Measurements from ENCODE around the gene WDR4. TPM values are rescaled to one million over a fixed set of nuclear protein-coding genes. Genes with fewer than 3 reads are reported as not detected.

The WDR4 gene
- total RNA-seq, 3 donors from 2014 or later = 16.1 to 16.7 (median 16.5) TPM

GRCh38 chr21:42836767-42837301 is 42.5 kb downstream of the WDR4 start:
- TF ChIP-seq, protein P1, sequence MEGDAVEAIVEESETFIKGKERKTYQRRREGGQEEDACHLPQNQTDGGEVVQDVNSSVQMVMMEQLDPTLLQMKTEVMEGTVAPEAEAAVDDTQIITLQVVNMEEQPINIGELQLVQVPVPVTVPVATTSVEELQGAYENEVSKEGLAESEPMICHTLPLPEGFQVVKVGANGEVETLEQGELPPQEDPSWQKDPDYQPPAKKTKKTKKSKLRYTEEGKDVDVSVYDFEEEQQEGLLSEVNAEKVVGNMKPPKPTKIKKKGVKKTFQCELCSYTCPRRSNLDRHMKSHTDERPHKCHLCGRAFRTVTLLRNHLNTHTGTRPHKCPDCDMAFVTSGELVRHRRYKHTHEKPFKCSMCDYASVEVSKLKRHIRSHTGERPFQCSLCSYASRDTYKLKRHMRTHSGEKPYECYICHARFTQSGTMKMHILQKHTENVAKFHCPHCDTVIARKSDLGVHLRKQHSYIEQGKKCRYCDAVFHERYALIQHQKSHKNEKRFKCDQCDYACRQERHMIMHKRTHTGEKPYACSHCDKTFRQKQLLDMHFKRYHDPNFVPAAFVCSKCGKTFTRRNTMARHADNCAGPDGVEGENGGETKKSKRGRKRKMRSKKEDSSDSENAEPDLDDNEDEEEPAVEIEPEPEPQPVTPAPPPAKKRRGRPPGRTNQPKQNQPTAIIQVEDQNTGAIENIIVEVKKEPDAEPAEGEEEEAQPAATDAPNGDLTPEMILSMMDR (IDR thresholded peaks at IDR 0.05) = no peak
- intact Hi-C loops (cut with DNase I, micrococcal nuclease) = no loop called here
- Histone ChIP-seq H3K4me1 (ENCODE audit: low read depth) (peaks cover 4% of the 10 kb centered on the region), H3K36me3 (ENCODE audit: low read depth) (no peaks in the 10 kb centered on the region), H3K4me3 (no peak overlapping the region), H3K9me3 (no peaks in the 10 kb centered on the region)
- ATAC-seq = no peak
- no peak for DNase-seq

DNA sequence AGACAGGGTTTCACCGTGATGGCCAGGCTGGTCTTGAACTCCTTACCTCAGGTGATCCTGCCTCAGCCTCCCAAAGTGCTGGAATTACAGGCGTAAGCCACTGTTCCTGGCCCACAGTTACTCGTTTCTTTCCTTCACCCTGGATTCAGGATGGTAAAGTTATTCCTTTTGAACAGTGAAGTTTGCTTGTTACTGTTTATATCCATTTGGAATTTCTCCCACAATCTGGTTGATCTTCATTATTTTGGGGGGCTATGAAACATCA is 43.0 kb downstream of the WDR4 start:
- H3K9me3 ChIP-seq = no peaks in the 10 kb centered on the region
- TF ChIP-seq, protein P1 (IDR thresholded peaks at IDR 0.05) = no peak
- ATAC-seq (no peak), DNase-seq (no peak)
- no peak overlapping the region for H3K4me3 ChIP-seq
- H3K36me3 ChIP-seq (ENCODE audit: low read depth) = no peaks in the 10 kb centered on the region
- intact Hi-C loops (cut with DNase I, micrococcal nuclease) = no loop called here
- H3K4me1 ChIP-seq (ENCODE audit: low read depth) = peaks cover 4% of the 10 kb centered on the region

- ATAC-seq (no peak), DNase-seq (no peak)
- peaks cover 4% of the 10 kb centered on the region for H3K4me1 ChIP-seq (ENCODE audit: low read depth)
- no peak overlapping the region for H3K4me3 ChIP-seq
- intact Hi-C loops (cut with DNase I, micrococcal nuclease) = no loop called here
- H3K9me3 ChIP-seq = no peaks in the 10 kb centered on the region
- no peaks in the 10 kb centered on the region for H3K36me3 ChIP-seq (ENCODE audit: low read depth)
- TF ChIP-seq, protein P1 (IDR thresholded peaks at IDR 0.05) = no peak
These were observed 43.5 kb downstream of the WDR4 start for GRCh38 chr21:42835611-42836401.

DNA sequence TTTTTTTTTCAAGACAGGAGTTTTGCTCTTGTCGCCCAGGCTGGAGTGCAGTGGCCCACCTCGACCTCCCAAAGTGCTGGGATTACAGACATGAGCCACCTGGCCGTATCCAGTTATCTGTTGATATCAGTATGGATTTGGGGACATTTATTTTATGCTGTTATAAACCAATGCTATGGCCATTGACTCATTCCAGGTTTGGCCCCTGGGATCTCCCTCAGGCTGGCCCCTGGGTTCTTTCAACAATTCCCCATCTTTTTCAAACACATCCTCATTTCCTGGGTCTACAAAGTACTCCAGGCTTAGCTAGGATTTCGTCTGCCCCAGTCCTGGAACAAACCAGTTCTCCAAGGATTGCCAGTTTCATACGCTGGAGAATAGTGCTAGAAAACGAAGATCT is 44.1 kb downstream of the WDR4 start:
- DNase-seq (no peak), ATAC-seq (no peak)
- H3K4me1 ChIP-seq (ENCODE audit: low read depth) = peaks cover 4% of the 10 kb centered on the region
- H3K36me3 ChIP-seq (ENCODE audit: low read depth) = no peaks in the 10 kb centered on the region
- no peak overlapping the region for H3K4me3 ChIP-seq
- intact Hi-C loops (cut with DNase I, micrococcal nuclease) = no loop called here
- TF ChIP-seq, protein P1 (IDR thresholded peaks at IDR 0.05) = no peak
- H3K9me3 ChIP-seq = no peaks in the 10 kb centered on the region

DNA sequence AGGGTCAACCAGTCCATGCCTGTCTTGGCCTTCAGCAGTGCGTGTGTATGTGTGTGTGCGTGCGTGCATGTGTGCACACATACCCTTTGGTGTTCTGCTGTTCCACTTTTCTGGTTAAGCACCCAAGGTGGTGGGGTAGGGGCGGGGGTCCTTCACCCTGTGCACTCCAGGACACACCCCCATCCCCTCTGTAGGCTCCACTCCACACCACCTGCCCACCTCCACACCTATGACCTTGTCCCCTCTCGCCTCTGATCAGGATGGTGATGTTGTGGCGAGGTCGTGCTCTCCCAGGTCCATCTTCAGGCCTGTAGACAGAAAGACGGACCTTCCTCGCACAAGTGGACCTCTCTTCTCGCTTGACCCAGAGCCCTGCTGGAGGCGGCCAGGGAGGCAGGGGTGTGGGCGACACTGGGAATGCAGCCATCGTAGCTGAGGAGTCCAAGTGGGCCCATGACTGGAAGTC is 44.6 kb downstream of the WDR4 start:
- Histone ChIP-seq H3K4me1 (ENCODE audit: low read depth) (peaks cover 4% of the 10 kb centered on the region), H3K4me3 (no peak overlapping the region), H3K36me3 (ENCODE audit: low read depth) (no peaks in the 10 kb centered on the region), H3K9me3 (no peaks in the 10 kb centered on the region)
- intact Hi-C loops (cut with DNase I, micrococcal nuclease) = no loop called here
- ATAC-seq = no peak
- TF ChIP-seq, protein P1 (IDR thresholded peaks at IDR 0.05) = no peak
- no peak for DNase-seq
